Neural crest cell (in vitro differentiated cells): ENCODE measurements around the gene SIM1. TPM values are rescaled to one million over a fixed set of nuclear protein-coding genes. Genes with fewer than 3 reads are reported as not detected.
"Not testable (repeated sequence)": the region's sequence is repeated elsewhere in the genome, so short reads cannot be mapped to it uniquely, and the experiment has no call there.

Experiments used
- DNase-seq: peaks from one replicate; pipeline ENCODE4 v3.0.0; 2021; ENCODE audit warnings: low read depth, mixed read lengths, low spot score
- H3K27ac Mint-ChIP-seq: one replicate; pipeline ENCODE4 v1.8.0; 2021; ENCODE audit warnings: mild to moderate bottlenecking, mixed read lengths; ENCODE audit not compliant: unreplicated experiment
- H3K27me3 Mint-ChIP-seq: 2 replicates; pipeline ENCODE4 v1.8.0; 2021; ENCODE audit warnings: low read depth, mild to moderate bottlenecking, mixed read lengths
- H3K36me3 Mint-ChIP-seq: 2 replicates; pipeline ENCODE4 v1.8.0; 2021; ENCODE audit warnings: low read depth, mild to moderate bottlenecking, mixed read lengths
- H3K4me1 Mint-ChIP-seq: 2 replicates; pipeline ENCODE4 v1.8.0; 2021; ENCODE audit warnings: mixed read lengths
- H3K4me3 Mint-ChIP-seq: one replicate; pipeline ENCODE4 v1.8.0; 2021; ENCODE audit warnings: mild to moderate bottlenecking, mixed read lengths
- H3K9me3 Mint-ChIP-seq: 2 replicates; pipeline ENCODE4 v1.8.0; 2021; ENCODE audit warnings: mixed read lengths
- total RNA-seq: library from RNA; stranded (reverse); gene quantifications from 2 replicates; pipeline ENCODE4 v1.2.1, GENCODE V29; 2021
- TF ChIP-seq, protein P1 (sequence below): fragments of 200-600 bp; sonication (generic); conservative IDR thresholded peaks from 2 replicates; pipeline ENCODE4 v1.5.0; 2021; ENCODE audit warnings: antibody characterized with exemption, mild to moderate bottlenecking

Gene SIM1
- total RNA-seq, 1 donor from 2014 or later = 0.58 TPM

DNA sequence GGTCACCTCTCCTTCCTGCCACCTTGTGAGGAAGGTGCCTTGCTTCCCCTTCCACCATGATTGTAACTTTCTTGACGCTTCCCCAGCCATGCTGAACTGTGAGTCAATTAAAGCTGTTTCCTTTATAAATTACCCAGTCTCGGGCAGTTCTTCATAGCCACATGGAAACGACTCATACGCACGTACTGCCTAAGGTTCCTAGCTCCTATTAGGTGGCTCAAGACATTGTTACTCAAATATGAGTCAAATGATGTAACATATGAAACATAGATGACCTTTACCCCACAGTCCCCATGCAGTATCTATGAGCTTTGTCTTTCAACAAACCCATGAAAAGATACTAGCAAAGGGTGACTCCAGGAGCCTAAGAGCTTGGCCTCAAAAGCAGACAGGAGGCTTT lies 98.3 kb downstream of the SIM1 start:
- H3K27ac Mint-ChIP-seq = no peak overlapping the region
- no peaks in the 10 kb centered on the region for H3K9me3 Mint-ChIP-seq
- TF ChIP-seq, protein P1, sequence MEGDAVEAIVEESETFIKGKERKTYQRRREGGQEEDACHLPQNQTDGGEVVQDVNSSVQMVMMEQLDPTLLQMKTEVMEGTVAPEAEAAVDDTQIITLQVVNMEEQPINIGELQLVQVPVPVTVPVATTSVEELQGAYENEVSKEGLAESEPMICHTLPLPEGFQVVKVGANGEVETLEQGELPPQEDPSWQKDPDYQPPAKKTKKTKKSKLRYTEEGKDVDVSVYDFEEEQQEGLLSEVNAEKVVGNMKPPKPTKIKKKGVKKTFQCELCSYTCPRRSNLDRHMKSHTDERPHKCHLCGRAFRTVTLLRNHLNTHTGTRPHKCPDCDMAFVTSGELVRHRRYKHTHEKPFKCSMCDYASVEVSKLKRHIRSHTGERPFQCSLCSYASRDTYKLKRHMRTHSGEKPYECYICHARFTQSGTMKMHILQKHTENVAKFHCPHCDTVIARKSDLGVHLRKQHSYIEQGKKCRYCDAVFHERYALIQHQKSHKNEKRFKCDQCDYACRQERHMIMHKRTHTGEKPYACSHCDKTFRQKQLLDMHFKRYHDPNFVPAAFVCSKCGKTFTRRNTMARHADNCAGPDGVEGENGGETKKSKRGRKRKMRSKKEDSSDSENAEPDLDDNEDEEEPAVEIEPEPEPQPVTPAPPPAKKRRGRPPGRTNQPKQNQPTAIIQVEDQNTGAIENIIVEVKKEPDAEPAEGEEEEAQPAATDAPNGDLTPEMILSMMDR = no peak
- H3K27me3 Mint-ChIP-seq = peaks cover 20% of the 10 kb centered on the region
- no peaks in the 10 kb centered on the region for H3K4me1 Mint-ChIP-seq
- H3K4me3 Mint-ChIP-seq = no peak overlapping the region
- no peak for DNase-seq
- no peaks in the 10 kb centered on the region for H3K36me3 Mint-ChIP-seq

DNA sequence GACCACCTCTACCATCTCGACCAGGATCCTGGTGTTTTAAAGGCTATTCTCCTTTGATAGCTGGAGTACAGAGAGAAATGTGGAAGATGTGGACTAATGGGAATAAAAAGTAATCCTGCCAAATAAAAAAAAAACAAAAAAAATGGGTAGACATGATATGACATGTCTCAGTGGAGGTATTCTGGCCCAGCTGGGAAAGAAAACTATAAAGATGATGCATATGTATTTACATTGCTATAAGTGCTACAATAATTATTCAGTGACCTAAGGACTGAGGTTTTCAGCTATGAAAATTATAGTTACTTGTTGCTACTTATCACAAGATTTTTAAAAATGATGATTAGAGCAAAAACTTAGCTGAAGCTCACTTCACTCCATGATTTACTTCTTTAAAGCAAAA lies 101.1 kb downstream of the SIM1 start:
- no peaks in the 10 kb centered on the region for H3K9me3 Mint-ChIP-seq
- H3K36me3 Mint-ChIP-seq = no peaks in the 10 kb centered on the region
- no peak overlapping the region for H3K4me3 Mint-ChIP-seq
- H3K27me3 Mint-ChIP-seq = peaks cover 10% of the 10 kb centered on the region
- H3K27ac Mint-ChIP-seq = no peak overlapping the region
- TF ChIP-seq, protein P1 = no peak
- no peak for DNase-seq
- H3K4me1 Mint-ChIP-seq = no peaks in the 10 kb centered on the region

DNA sequence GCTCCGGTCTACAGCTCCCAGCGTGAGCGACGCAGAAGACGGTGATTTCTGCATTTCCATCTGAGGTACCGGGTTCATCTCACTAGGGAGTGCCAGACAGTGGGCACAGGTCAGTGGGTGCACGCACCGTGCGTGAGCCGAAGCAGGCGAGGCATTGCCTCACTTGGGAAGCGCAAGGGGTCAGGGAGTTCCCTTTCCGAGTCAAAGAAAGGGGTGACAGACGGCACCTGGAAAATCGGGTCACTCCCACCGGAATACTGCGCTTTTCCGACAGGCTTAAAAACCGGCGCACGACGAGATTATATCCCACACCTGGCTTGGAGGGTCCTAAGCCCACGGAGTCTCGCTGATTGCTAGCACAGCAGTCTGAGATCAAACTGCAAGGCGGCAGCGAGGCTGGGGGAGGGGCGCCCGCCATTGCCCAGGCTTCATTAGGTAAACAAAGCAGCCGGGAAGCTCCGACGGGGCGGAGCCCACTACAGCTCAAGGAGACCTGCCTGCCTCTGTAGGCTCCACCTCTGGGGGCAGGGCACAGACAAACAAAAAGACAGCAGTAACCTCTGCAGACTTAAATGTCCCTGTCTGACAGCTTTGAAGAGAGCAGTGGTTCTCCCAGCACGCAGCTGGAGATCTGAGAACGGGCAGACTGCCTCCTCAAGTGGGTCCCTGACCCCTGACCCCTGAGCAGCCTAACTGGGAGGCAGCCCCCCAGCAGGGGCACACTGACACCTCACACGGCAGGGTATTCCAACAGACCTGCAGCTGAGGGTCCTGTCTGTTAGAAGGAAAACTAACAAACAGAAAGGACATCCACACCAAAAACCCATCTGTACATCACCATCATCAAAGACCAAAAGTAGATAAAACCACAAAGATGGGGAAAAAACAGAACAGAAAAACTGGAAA lies 109.7 kb downstream of the SIM1 start:
- H3K27ac Mint-ChIP-seq = peak overlapping the region; percentile 57
- H3K4me1 Mint-ChIP-seq, H3K36me3 Mint-ChIP-seq, H3K9me3 Mint-ChIP-seq, H3K27me3 Mint-ChIP-seq: not testable (repeated sequence)
- H3K4me3 Mint-ChIP-seq = peak overlapping the region; percentile 68
- DNase-seq = peak; percentile 13

DNA sequence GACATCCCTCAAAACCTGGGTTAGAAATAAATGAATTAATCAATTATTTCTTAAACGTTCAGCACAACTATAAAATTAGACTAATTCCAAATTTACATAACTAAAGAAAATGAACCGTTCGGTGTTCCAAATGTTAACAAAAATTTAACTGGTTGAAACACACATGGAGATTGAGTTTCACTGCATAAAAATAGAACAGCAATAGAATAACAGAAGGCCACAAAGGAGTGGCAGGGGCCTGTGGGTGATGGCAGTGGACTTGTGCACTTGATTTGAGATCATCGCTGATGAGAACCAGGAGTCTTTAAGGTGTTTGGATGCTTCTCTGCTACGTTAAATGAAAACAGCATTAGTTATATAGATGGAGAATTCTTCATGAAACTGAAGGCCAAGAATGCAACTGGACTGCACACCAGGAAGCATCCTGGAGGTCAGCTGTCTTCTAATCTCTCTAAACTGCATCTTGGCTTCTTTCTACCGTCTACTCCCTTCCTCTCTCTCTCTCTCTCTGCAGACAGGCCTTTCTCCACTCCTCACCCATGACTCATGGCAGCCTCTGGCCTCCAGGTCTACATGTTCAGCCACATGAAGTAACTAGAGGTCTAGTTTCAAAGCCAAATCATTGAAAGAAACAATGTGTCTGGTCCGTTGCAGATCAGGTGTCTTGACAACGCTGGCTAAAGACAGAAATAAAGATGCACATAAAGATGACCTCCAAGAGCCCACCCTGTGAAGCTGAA lies 111.3 kb downstream of the SIM1 start:
- no peak for DNase-seq
- peaks cover 19% of the 10 kb centered on the region for H3K4me1 Mint-ChIP-seq
- H3K9me3 Mint-ChIP-seq = peaks cover 10% of the 10 kb centered on the region
- no peaks in the 10 kb centered on the region for H3K27me3 Mint-ChIP-seq
- H3K4me3 Mint-ChIP-seq = no peak overlapping the region
- peaks cover 10% of the 10 kb centered on the region for H3K36me3 Mint-ChIP-seq
- TF ChIP-seq, protein P1 = no peak
- no peak overlapping the region for H3K27ac Mint-ChIP-seq

DNA sequence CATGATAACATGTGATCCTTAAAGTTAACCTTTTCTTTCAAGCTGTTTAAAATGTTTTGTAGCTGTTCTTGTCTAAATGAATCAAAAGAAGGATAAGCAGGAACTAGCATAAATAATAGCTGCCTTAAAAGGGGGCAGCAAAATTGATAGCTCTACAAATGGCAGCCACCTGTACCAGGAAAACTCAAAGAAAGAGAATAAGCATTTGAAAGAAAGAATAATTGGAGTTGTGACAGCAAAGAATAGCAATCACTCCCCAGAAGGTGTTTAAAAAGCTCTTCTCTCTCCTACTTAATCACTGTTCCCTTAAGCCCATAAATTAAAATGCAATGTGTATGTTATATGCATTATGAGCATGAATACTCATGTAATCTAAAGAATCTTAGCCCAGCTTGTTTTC lies 114.6 kb downstream of the SIM1 start:
- no peaks in the 10 kb centered on the region for H3K27me3 Mint-ChIP-seq
- H3K9me3 Mint-ChIP-seq = peaks cover 10% of the 10 kb centered on the region
- H3K4me1 Mint-ChIP-seq = peaks cover 22% of the 10 kb centered on the region
- no peak for DNase-seq
- TF ChIP-seq, protein P1 = no peak
- H3K4me3 Mint-ChIP-seq = no peak overlapping the region
- H3K27ac Mint-ChIP-seq = no peak overlapping the region
- H3K36me3 Mint-ChIP-seq = peaks cover 10% of the 10 kb centered on the region

DNA sequence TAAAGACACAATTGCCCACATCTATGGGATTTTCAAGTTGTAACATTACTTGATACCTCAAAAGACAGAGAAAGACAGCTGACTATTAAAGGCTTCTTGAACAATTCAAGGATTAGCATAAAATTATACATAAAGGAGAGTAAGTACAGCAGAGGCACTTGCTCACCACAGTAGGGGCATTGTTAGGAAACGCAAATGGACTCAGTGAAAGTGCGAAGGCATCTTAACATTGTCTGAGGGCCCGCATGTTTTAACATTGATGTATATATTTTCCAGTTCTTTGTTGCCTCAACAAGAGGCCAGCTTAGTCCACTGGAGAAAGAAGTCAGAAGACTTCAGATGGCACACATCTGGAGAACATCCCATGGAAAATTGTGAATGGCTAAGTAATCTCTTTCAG lies 115.4 kb downstream of the SIM1 start:
- Mint-ChIP-seq H3K9me3 (peaks cover 10% of the 10 kb centered on the region), H3K36me3 (peaks cover 10% of the 10 kb centered on the region), H3K4me3 (no peak overlapping the region), H3K27ac (no peak overlapping the region), H3K4me1 (peaks cover 22% of the 10 kb centered on the region), H3K27me3 (no peaks in the 10 kb centered on the region)
- TF ChIP-seq, protein P1 = no peak
- DNase-seq = no peak
